22Rv1 (cell line): ENCODE measurements around the gene CMIP.

Experiments
- H3K27ac ChIP-seq: fragments of 450-650 bp; 2 replicates; pipeline ENCODE4 v1.5.1; 2017
- ZFX ChIP-seq: fragments of 450-650 bp; IDR thresholded peaks from 2 replicates; pipeline ENCODE4 v1.6.1; 2017; ENCODE audit warnings: antibody characterized with exemption, borderline replicate concordance
- TF ChIP-seq, protein P1 (sequence below): fragments of 450-650 bp; IDR thresholded peaks from 2 replicates; pipeline ENCODE4 v1.5.1; 2017; ENCODE audit warnings: mild to moderate bottlenecking

Gene CMIP

DNA sequence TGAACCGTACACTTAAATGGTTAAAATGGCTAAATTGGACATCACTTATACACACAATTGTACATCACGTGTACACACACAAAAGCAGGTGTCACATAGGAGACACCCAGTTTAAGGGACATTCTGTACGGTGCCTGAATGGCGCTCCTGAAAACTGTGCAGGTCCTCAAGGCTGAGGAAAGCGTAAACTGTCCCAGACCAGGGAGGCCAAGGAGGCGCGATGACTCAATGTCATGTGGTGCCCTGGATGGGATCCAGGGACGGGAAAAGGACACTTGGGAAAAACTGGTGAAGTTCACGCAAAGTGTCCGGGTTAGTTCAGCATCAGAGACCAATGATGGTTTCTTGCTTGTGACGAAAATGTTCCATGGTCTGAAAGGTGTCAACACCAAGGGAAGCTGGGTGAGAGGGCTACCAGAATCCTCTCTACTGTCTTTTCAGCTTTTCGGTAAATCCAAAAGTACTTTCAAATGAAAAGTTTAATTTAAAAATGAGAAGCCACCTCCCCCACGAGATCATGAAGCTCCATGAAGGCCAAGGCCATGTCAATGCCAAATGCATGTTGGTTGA lies 112.2 kb downstream of the CMIP start:
- TF ChIP-seq ZFX = no peak
- TF ChIP-seq, protein P1, sequence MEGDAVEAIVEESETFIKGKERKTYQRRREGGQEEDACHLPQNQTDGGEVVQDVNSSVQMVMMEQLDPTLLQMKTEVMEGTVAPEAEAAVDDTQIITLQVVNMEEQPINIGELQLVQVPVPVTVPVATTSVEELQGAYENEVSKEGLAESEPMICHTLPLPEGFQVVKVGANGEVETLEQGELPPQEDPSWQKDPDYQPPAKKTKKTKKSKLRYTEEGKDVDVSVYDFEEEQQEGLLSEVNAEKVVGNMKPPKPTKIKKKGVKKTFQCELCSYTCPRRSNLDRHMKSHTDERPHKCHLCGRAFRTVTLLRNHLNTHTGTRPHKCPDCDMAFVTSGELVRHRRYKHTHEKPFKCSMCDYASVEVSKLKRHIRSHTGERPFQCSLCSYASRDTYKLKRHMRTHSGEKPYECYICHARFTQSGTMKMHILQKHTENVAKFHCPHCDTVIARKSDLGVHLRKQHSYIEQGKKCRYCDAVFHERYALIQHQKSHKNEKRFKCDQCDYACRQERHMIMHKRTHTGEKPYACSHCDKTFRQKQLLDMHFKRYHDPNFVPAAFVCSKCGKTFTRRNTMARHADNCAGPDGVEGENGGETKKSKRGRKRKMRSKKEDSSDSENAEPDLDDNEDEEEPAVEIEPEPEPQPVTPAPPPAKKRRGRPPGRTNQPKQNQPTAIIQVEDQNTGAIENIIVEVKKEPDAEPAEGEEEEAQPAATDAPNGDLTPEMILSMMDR = no peak

DNA sequence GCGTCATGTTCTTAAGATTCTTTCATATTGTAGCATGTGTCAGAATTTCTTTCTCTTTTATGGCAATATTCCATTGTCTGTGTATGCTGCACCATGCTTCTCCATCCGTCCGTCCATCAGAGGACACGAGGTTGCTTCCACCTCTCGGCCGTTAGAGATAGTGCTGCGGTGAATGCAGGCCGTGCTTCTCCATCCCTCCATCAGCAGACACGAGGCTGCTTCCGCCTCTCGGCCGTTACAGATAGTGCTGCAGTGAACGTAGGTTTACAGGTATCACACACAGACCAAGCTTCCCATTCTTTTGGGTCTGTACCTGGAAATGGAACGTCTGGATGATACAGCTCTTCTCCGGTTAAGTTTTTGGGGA lies 113.5 kb downstream of the CMIP start:
- TF ChIP-seq, protein P1 = no peak
- no peak for TF ChIP-seq ZFX
- H3K27ac ChIP-seq = no peak overlapping the region

More for the DNA sequence above, 112.2 kb downstream of the CMIP start:
- H3K27ac ChIP-seq = no peak overlapping the region

DNA sequence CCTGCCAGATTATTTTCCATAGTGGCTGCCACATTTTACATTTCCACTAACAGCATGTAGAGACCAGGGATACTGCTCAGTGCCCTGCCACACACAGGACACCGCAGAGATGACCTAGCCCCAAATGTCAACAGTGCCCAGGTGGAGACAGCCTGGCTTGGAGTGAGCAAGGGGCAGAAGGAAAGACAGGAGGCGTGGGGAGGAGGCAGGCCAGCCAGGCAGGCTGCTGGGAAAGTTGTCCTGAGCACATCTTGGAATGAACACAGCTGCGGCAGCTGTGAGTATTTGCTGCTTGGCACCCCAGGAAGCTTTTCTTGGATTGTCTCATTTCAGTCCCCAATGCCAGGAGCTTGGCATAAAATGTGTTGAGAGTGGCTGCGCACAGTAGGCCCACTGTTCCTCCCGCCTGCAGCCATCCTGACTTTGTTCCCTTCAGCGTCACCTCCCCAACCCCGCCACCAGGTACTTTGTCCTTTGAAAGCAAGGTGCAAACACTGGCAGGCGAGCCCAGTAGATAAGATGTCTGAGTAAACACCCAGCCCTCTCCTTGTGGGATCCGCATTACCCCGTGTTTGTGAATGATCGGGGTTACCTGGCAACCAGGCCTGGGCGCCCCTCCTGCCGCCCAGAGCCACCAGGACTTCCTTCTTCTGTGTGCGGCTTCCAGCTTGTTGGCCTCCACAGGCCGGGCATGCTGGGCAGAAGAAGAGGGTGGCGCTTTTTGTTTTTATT lies 114.0 kb downstream of the CMIP start:
- H3K27ac ChIP-seq = no peak overlapping the region
- no peak for TF ChIP-seq ZFX
- TF ChIP-seq, protein P1 = no peak

- no peak overlapping the region for H3K27ac ChIP-seq
- TF ChIP-seq, protein P1 = no peak
- TF ChIP-seq ZFX = no peak
These were observed 116.5 kb downstream of the CMIP start for GRCh38 chr16:81560979-81561657.

DNA sequence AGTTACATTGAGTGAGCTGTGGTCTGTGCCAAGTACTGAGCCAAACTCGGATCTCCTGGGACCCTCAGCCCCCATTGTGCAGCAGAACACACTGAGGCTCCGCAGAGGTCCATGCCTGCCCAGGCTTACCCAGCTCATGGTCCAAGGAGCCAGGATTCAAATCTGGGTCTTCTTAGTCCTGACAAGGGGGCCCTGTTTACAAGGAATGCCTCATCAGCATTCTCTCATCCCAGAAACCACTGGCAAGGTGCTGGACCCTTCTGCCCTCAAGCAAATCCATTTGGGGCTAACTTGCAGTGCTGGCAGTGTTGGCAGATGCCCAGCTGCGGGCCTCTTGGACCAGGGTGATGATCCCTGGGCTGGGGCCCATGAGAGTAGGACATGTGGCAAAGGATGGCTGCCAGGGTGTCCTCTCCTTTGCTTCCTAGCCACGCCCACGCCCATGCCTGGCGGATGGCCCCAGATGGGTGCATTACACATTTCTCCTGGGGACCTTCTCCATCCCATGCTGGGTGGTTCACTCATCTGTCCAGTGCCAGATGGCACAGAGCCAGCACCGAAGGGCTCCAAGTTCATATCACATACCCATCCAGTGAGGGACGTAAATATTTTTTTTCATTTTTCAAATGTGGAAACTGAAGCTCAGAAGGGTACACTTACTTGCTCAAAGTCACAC lies 117.7 kb downstream of the CMIP start:
- TF ChIP-seq, protein P1 = no peak
- no peak overlapping the region for H3K27ac ChIP-seq

GRCh38 chr16:81562926-81563325 lies 118.3 kb downstream of the CMIP start:
- no peak overlapping the region for H3K27ac ChIP-seq
- no peak for TF ChIP-seq ZFX

DNA sequence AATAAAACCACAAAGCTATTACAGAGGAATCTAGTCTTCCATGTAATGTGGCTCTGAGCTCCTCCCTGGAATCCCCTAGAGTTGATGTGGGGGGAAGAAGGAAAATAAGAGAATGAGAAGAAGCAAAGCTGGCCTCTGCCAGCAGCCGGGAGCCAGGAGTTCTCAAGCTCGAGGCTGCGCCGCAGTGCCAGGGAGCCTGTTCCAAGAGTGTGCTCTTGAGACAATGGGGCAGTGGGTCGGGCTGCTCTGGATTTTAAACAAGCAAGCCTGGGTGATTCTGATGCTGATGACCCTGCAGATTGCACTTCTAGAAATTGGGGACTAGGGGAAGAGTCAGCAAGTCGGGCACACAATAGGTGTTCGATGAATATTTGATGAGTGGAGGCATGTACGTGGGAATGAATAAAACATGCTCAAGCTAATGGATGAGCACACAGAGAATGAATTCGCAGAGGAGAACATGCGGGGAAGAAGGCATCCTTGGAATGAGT lies 119.9 kb downstream of the CMIP start:
- TF ChIP-seq, protein P1 = no peak
- H3K27ac ChIP-seq = no peak overlapping the region
